Cardiac atrium fibroblast (primary cell): ENCODE measurements around the gene NKRF. TPM values are rescaled to one million over a fixed set of nuclear protein-coding genes. Genes with fewer than 3 reads are reported as not detected.

Experiments
- total RNA-seq: library from RNA; depleted of rRNA; stranded (reverse); fragments of >200 nt; gene quantifications from 2 replicates; pipeline ENCODE4 v1.2.3, GENCODE V29; 2015

NKRF gene
- 2.2 and 5.8 TPM in 2 replicates for total RNA-seq

DNA sequence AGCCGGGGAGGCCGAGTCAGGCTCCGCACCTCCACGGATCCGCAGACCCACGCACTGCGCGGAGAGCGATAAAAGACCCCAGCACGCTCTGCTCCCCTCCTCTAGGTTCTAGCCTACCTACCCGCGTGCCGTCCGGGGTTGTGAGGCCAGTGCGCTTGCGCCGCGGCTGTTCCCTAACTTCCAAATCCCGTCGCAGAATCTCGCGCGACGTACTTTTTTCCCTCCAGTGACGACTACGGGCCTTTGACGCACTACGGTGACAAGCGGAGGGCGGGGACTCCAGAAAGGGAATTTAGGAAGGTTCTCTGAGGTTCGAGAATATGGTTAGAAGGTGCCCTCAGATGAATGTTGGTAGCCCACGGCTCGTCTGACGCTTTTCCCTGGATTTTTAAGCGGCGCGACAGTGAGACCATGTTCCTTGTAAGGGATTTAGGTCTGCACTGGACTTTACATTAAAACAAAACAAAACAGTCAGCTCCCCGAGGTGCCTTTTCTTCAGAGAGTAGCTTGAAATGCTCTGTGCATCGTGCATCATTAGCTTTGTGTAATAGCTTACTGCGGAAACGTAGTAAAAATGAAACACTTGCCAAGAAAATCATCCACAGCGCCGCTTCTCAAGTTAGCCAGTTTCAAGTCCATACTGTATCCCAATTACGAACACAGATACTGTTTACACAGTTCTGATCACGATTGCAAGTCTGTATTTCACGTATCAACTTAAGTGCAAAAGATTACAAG is at the start of gene NKRF:
TSS of gene NKRF (minus strand) at position 145 of the 738 bp plus-strand sequence.

DNA sequence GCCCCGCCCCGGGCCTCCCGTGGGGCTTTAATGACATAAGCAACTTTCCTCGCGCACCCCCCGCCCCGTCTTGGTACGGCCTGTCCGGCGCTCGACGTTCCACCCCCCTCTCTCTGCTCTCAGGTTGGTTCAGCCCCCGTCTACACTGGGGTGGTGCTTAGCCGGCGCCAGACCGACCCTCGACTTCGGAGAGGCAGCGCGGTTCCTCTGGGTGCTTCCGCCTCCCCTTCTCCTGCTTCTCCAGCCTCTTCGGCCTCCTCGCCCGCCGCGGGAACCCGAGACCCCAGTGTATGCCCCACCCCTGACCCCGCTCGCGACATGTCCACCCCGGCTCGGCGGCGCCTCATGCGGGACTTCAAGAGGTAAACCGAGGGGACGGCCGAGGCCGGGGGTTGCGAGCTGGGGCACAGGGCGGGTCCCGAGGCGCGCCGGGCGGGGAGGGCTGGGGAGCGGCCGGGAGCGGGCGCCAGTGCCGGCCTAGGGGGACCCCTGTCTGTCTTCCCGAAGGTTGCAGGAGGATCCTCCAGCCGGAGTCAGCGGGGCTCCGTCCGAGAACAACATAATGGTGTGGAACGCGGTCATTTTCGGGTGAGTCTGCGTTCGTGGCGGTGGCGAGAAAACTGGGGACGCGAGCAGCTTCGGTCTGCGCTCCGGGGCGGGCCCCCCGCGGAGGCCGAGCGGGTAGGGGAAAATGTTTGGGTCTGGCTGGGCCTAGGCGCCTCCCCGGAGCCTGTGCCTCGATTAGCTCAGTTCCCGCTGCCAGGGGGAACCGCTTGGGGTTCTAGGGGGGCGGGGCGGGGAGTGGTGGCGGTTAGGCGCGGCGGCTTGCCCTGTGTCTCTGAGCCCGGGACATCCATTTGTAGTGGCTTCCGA is 31.6 kb downstream of the NKRF start, which contains the start of gene UBE2A:
TSS of gene UBE2A (plus strand) at position 170 of the 873 bp plus-strand sequence. CDS start at position 319, 149 bp downstream.

DNA sequence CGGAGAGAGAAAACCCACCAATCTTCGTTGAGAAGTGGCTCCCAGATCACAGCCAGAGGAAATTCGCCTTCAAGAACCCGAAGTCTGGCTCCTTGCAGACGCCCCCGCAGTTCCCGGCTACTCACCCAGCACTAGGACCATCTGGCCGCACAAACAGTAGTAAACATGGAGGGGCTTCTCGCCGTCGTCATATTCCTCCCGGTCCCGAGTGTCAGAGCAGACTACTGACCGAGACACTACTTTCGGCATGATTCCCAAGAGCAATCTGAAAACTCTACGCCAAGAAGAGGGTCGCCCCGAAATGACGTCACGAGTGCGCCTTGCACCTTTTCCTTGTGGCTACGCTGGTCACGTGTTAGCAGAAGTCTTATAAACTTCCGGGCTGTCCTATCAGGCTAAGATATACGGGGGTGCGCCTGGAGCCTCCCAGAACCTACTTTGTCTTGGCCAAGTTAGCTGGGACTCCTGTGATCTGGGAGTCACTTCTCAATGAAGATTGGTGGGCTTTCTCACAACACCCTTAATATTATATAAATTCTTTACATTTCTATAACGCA is 41.0 kb downstream of the NKRF start, which contains the start of gene STEEP1:
TSS of gene STEEP1 (minus strand) at position 303 of the 557 bp plus-strand sequence. CDS start at position 249, 54 bp downstream.

Other genes starting within 250 kb of the NKRF start
- gene SLC25A43, start 207.1 kb downstream of the NKRF start, total RNA-seq = 14.9 and 19.9 TPM in 2 replicates
- 193 and 196 TPM in 2 replicates for gene SLC25A5, start 138.0 kb downstream of the NKRF start, total RNA-seq
- gene STEEP1, start 41.0 kb downstream of the NKRF start, total RNA-seq = 15.7 and 18.5 TPM in 2 replicates
- 34.2 and 40.6 TPM in 2 replicates for gene UBE2A, start 31.9 kb downstream of the NKRF start, total RNA-seq
- 22.8 and 25.6 TPM in 2 replicates for gene SEPTIN6, start 86.7 kb upstream of the NKRF start, total RNA-seq
- not detected in 2 replicates for gene SOWAHD, start 152.2 kb upstream of the NKRF start, total RNA-seq
- 7,955 and 8,879 TPM in 2 replicates for gene RPL39, start 185.2 kb upstream of the NKRF start, total RNA-seq
- gene UPF3B, start 246.5 kb upstream of the NKRF start, total RNA-seq = 1.1 and 1.3 TPM in 2 replicates